ENCODE results near the gene TEX11. TPM values are rescaled to one million over a fixed set of nuclear protein-coding genes. Genes with fewer than 3 reads are reported as not detected.
"Not testable (repeated sequence)": the region's sequence is repeated elsewhere in the genome, so short reads cannot be mapped to it uniquely, and the experiment has no call there.

The TEX11 gene
- total RNA-seq, 2 experiments from 2014 or later = not detected

- not testable (repeated sequence) for H3K36me3 Mint-ChIP-seq, H3K4me1 Mint-ChIP-seq, H3K9me3 Mint-ChIP-seq, H3K4me3 Mint-ChIP-seq, DNase-seq, H3K27ac Mint-ChIP-seq
- peaks cover 11% of the 10 kb centered on the region for H3K27me3 Mint-ChIP-seq
Measured at GRCh38 chrX:70569922-70570576, 338.5 kb downstream of the TEX11 start.

DNA sequence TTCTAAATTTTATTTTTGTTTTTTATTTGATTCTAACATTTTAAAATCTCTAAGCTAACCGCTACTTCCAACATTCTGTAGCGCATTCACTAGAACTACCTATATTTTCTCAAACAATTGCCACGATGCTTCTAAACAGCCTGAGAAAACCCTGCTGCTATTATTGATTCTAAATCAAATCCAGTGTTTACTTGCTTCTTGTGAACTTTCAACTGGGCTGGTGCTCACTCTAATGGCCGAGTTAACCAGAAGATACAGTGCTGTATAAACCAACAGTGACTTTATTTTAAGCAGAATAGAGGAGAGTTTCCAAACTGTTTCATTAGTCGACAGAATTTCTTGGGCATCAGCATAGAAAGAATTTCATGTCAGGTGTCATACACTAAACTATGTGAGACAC is 353.6 kb downstream of the TEX11 start:
- Mint-ChIP-seq H3K36me3 (no peaks in the 10 kb centered on the region), H3K9me3 (no peaks in the 10 kb centered on the region), H3K27ac (no peak overlapping the region), H3K4me1 (peaks cover 12% of the 10 kb centered on the region), H3K27me3 (no peaks in the 10 kb centered on the region), H3K4me3 (no peak overlapping the region)
- no peak for DNase-seq

DNA sequence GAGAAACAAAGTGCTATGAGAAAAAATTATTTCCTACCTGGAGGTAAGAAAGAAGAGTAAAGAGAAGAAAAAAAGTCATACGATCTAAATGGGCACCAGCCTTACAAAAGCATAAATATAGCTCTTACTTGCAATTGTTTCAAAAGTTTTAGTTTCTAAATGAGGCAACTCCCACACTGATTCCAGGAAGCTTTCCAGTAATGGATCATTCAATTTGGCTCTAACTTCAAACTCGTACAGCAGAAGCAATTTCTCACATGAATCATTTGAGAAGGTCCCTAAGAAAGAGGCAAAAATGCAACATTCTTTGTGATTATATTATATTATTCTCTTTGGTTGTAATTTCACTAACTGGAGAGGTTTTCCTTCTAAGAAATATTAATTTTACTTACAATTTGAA is 354.0 kb downstream of the TEX11 start:
- Mint-ChIP-seq H3K9me3 (no peaks in the 10 kb centered on the region), H3K27ac (no peak overlapping the region), H3K27me3 (no peaks in the 10 kb centered on the region), H3K4me3 (no peak overlapping the region), H3K36me3 (no peaks in the 10 kb centered on the region), H3K4me1 (peaks cover 12% of the 10 kb centered on the region)
- DNase-seq = no peak

DNA sequence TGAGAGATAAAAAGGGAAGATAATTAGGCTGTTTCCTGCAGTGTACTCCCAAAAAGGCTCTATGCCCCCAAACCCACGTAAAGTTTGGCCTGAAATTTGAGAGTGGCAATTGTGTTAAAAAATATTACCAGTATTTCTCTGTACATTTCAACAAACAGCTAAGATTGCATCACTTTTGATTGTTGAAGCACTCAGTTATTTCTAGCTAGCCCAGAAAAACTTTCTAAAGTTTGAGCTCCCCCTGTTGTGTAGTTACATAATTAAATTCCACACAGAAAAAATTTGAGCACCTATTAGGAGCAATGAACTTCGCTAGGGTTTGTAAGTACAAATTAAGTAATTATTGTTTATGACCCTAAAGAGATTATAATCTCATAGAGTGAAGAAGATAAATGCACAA is 354.4 kb downstream of the TEX11 start:
- Mint-ChIP-seq H3K27me3 (no peaks in the 10 kb centered on the region), H3K4me1 (peaks cover 12% of the 10 kb centered on the region), H3K4me3 (no peak overlapping the region), H3K9me3 (no peaks in the 10 kb centered on the region), H3K36me3 (no peaks in the 10 kb centered on the region), H3K27ac (peak overlapping the region; percentile 71)
- no peak for DNase-seq

DNA sequence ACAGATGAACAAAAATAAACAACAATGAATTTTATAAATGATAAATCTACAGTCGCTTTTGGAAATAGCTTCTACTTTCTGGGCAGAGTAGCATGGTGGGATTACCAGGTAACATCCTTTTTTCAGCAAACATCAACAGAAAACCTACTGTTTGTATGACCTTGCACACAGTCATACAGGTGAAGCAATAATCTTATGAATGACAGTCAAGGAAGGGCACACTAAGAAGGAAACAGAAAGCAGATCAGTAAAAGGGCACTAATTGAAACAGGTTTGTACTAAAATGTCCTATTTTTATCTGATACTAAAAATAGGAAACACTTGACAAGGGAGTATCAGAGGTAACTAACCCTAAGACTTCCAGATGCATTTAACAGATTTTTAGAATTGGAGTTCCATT is 355.0 kb downstream of the TEX11 start:
- no peak overlapping the region for H3K4me3 Mint-ChIP-seq
- H3K27ac Mint-ChIP-seq = peak overlapping the region; percentile 71
- no peaks in the 10 kb centered on the region for H3K27me3 Mint-ChIP-seq
- no peak for DNase-seq
- H3K4me1 Mint-ChIP-seq = peaks cover 12% of the 10 kb centered on the region
- no peaks in the 10 kb centered on the region for H3K36me3 Mint-ChIP-seq
- no peaks in the 10 kb centered on the region for H3K9me3 Mint-ChIP-seq

DNA sequence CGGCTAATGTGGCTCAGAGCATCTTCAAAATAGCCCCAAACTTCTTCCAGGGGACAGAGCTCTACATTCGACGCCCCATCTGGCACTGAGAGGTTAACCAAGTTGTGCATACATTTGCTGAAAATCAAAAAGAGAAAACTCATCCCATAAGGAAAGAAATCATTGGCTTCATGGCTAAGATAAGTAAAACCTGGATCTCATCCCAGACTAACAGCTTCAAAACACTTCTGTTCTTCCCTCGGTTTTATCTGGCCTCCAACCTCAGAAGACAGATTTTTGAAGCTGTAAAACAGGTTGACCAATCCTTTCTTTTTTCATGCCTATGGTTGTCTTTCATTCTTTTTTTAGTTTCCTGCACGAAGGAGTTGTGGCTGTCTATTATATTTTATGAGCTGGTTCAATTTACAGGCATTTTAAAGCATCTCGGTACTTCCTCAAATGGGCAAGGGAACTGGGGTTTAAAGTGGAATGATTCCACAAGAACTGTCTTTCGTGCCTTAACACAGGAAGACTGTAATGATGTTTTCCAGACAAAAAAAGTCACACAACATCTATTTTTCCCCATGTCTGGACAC is 356.3 kb downstream of the TEX11 start:
- no peak for DNase-seq
- no peaks in the 10 kb centered on the region for H3K27me3 Mint-ChIP-seq
- H3K27ac Mint-ChIP-seq = no peak overlapping the region
- H3K4me1 Mint-ChIP-seq = peaks cover 12% of the 10 kb centered on the region
- no peaks in the 10 kb centered on the region for H3K9me3 Mint-ChIP-seq
- H3K36me3 Mint-ChIP-seq = no peaks in the 10 kb centered on the region
- H3K4me3 Mint-ChIP-seq = no peak overlapping the region

DNA sequence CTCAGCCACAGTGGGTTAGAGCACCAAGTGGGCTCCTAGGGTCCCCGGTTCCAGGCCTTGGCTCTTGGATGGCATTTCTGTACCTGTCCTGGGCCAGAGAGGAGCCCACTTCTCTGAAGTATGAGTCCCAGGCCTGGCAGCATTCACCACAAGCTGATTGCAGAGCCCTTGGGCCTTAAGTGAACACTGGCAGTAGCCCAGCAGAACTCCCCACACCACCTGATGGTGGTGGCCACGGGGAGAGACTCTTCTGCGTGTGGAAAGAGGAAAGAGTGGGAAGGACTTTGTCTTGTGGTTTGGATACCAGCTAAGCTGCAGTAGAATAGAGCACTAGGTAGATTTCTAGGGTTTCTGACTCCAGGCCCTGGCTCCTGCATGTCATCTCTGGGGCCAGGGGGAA is 359.1 kb downstream of the TEX11 start:
- no peak for DNase-seq
- Mint-ChIP-seq H3K4me3 (no peak overlapping the region), H3K27me3 (no peaks in the 10 kb centered on the region), H3K4me1 (peaks cover 10% of the 10 kb centered on the region), H3K36me3 (no peaks in the 10 kb centered on the region), H3K9me3 (no peaks in the 10 kb centered on the region), H3K27ac (no peak overlapping the region)

- no peak for DNase-seq
- no peaks in the 10 kb centered on the region for H3K9me3 Mint-ChIP-seq
- no peaks in the 10 kb centered on the region for H3K4me1 Mint-ChIP-seq
- no peak overlapping the region for H3K4me3 Mint-ChIP-seq
- peaks cover 10% of the 10 kb centered on the region for H3K27me3 Mint-ChIP-seq
- H3K27ac Mint-ChIP-seq = no peak overlapping the region
- no peaks in the 10 kb centered on the region for H3K36me3 Mint-ChIP-seq
Measured at GRCh38 chrX:70535198-70535597, 373.3 kb downstream of the TEX11 start.

DNA sequence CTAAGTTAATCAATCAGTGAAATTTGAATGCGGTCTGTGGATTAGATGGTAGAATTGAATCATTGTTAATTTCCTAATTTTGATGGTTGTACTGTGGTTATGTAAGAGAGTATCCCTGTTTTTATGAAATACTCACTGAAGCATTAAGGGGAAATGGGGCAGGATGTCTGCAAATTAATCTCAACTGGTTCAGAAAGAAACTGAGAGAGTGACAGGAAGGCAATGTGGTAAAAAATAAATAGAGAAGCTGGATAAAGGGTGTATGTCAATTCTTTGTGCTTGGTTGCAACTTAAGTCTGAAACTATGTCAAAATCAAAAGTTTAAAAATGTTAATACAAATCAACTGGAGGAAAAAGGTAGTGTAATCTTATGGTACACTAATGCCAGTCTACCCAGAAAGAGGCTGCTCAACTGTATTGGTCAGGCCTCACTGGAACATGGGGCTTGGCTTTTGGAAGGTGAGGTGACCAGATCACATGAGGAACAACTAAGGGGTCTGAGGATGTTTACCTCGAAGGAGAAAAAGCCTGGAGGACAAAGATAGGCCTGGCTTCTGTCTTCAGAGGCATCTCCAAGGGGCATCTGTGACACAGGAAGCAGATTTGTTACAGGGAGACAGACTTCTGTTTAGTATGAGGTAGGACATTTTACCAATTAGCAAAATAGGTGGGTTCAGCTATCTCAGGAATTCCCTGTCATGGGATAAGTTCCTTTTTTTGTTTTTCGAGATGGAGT is 380.7 kb downstream of the TEX11 start:
- H3K27ac Mint-ChIP-seq = no peak overlapping the region
- no peaks in the 10 kb centered on the region for H3K9me3 Mint-ChIP-seq
- H3K4me3 Mint-ChIP-seq = no peak overlapping the region
- H3K4me1 Mint-ChIP-seq = peaks cover 8% of the 10 kb centered on the region
- no peak for DNase-seq
- H3K36me3 Mint-ChIP-seq = no peaks in the 10 kb centered on the region
- H3K27me3 Mint-ChIP-seq = no peaks in the 10 kb centered on the region

- no peaks in the 10 kb centered on the region for H3K27me3 Mint-ChIP-seq
- H3K27ac Mint-ChIP-seq = no peak overlapping the region
- H3K4me3 Mint-ChIP-seq = no peak overlapping the region
- no peaks in the 10 kb centered on the region for H3K36me3 Mint-ChIP-seq
- peaks cover 8% of the 10 kb centered on the region for H3K4me1 Mint-ChIP-seq
- H3K9me3 Mint-ChIP-seq = no peaks in the 10 kb centered on the region
- DNase-seq = no peak
Measured at GRCh38 chrX:70527053-70527452, 381.5 kb downstream of the TEX11 start.

GRCh38 chrX:70525733-70526132 is 382.8 kb downstream of the TEX11 start:
- Mint-ChIP-seq H3K36me3 (no peaks in the 10 kb centered on the region), H3K27me3 (no peaks in the 10 kb centered on the region), H3K4me1 (peaks cover 8% of the 10 kb centered on the region), H3K9me3 (no peaks in the 10 kb centered on the region), H3K27ac (no peak overlapping the region), H3K4me3 (no peak overlapping the region)
- no peak for DNase-seq

DNA sequence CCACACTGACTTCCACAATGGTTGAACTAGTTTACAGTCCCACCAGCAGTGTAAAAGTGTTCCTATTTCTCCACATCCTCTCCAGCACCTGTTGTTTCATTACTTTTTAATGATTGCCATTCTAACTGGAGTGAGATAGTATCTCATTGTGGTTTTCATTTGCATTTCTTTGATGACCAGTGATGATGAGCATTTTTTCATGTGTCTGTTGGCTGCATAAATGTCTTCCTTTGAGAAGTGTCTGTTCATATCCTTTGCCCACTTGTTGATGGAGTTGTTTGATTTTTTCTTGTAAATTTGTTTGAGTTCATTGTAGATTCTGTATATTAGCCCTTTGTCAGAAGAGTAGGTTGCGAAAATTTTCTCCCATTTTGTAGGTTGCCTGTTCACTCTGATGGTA is 392.8 kb downstream of the TEX11 start:
- not testable (repeated sequence) for DNase-seq

GRCh38 chrX:70515270-70515669 is 393.2 kb downstream of the TEX11 start:
- DNase-seq, H3K27me3 Mint-ChIP-seq, H3K4me3 Mint-ChIP-seq, H3K27ac Mint-ChIP-seq, H3K36me3 Mint-ChIP-seq, H3K4me1 Mint-ChIP-seq: not testable (repeated sequence)
- peaks cover 11% of the 10 kb centered on the region for H3K9me3 Mint-ChIP-seq

More for the DNA sequence above, 392.8 kb downstream of the TEX11 start:
- peaks cover 11% of the 10 kb centered on the region for H3K9me3 Mint-ChIP-seq
- not testable (repeated sequence) for H3K36me3 Mint-ChIP-seq, H3K4me1 Mint-ChIP-seq, H3K27me3 Mint-ChIP-seq, H3K4me3 Mint-ChIP-seq, H3K27ac Mint-ChIP-seq

GRCh38 chrX:70509078-70509477 is 399.4 kb downstream of the TEX11 start:
- Mint-ChIP-seq H3K4me1 (peaks cover 18% of the 10 kb centered on the region), H3K4me3 (no peak overlapping the region), H3K27me3 (peaks cover 9% of the 10 kb centered on the region), H3K9me3 (no peaks in the 10 kb centered on the region), H3K27ac (peak overlapping the region; percentile 22), H3K36me3 (peaks cover 1% of the 10 kb centered on the region)
- DNase-seq = no peak

DNA sequence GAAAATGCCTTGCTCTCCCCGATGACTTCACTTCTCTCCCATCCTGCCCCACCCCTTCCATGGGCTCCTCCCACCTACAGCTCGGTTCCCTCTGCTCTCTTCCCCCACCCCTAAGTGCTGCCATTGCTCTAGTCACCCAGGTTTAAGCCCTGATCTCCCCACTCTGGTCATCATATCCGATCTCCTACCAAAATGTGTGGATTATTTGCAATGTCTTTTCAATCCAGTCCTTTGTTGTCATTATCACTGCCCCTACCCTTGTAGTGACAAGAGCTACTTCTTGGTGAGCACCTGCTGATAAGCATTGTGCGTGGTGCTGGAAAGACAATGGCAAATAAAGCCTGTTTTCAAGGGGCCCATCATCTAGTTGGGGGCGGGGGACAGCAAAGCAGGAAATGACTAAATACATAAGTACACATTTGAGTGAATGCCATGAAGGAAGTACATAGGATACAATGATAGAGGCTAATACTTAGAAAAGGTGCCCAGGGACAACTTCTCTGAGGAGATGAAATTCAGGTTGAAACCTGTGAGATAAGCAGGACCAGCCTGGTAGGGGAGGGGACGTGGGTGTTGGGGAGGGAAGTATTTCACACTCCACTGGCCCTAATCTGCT is 400.1 kb downstream of the TEX11 start:
- peak overlapping the region; percentile 22 for H3K27ac Mint-ChIP-seq
- DNase-seq = peak; percentile 13
- peaks cover 9% of the 10 kb centered on the region for H3K27me3 Mint-ChIP-seq
- H3K36me3 Mint-ChIP-seq = peaks cover 1% of the 10 kb centered on the region
- H3K9me3 Mint-ChIP-seq = no peaks in the 10 kb centered on the region
- peaks cover 18% of the 10 kb centered on the region for H3K4me1 Mint-ChIP-seq
- H3K4me3 Mint-ChIP-seq = no peak overlapping the region

Measured in activated naive CD8-positive, alpha-beta T cell treated with anti-CD3 and anti-CD28 coated beads for 36 hours (primary cell).